PC-9 (cell line): ENCODE measurements around the gene ALDOA. TPM values are rescaled to one million over a fixed set of nuclear protein-coding genes. Genes with fewer than 3 reads are reported as not detected.

Experiments
- BruUV-seq: library from RNA; stranded (reverse); fragments of 400-500 nt; replicated peaks from 2 replicates; lab custom pipeline; 2021; lab: Mats Ljungman, UMichigan
- CTCF ChIA-PET: fragments of 300-600 bp; sonication (Branson Sonifier 250); formaldehyde crosslinking; loops from one replicate; lab custom pipeline; 2022; ENCODE audit warnings: antibody characterized with exemption; lab: Charles Lee
- POLR2A ChIA-PET: fragments of 300-600 bp; sonication (Branson Sonifier 250); formaldehyde crosslinking; loops from one replicate; lab custom pipeline; 2022; ENCODE audit warnings: antibody characterized with exemption; ENCODE audit not compliant: unreplicated experiment; lab: Charles Lee
- DNase-seq, 2 experiments: peaks; one replicate each; pipeline versions ENCODE4 v3.0.0 to v3.0.0-alpha.2; 2015 to 2022; ENCODE audit warnings: mixed read lengths in 1 of 2
- H2AFZ ChIP-seq: fragments of 200-600 bp; sonication (generic); 2 replicates; pipeline ENCODE4 v1.8.1; 2017; ENCODE audit warnings: antibody characterized with exemption
- H3F3A ChIP-seq: fragments of 200-600 bp; sonication (generic); 2 replicates; pipeline ENCODE4 v1.8.1; 2017; ENCODE audit warnings: antibody characterized with exemption, mild to moderate bottlenecking, low read depth; ENCODE audit not compliant: insufficient read depth
- H3K27ac ChIP-seq: fragments of 200-600 bp; sonication (generic); 2 replicates; pipeline ENCODE4 v1.6.1; 2016; ENCODE audit warnings: mixed run types
- H3K27me3 ChIP-seq: fragments of 200-600 bp; sonication (generic); 2 replicates; pipeline ENCODE4 v1.6.1; 2016; ENCODE audit warnings: low read depth, mixed run types; ENCODE audit not compliant: insufficient read depth
- H3K36me3 ChIP-seq: fragments of 200-600 bp; sonication (generic); 2 replicates; pipeline ENCODE4 v1.6.1; 2016; ENCODE audit warnings: low read depth, mixed run types
- H3K4me1 ChIP-seq: fragments of 200-600 bp; sonication (generic); replicated peaks from 2 replicates; pipeline ENCODE4 v1.6.1; 2016; ENCODE audit warnings: mixed run types; ENCODE audit not compliant: insufficient read depth
- H3K4me2 ChIP-seq: fragments of 200-600 bp; sonication (generic); 2 replicates; pipeline ENCODE4 v1.6.1; 2017; ENCODE audit warnings: mixed run types
- H3K4me3 ChIP-seq: fragments of 200-600 bp; sonication (generic); 2 replicates; pipeline ENCODE4 v1.6.1; 2016; ENCODE audit warnings: mixed run types
- H3K79me2 ChIP-seq: fragments of 200-600 bp; sonication (generic); 2 replicates; pipeline ENCODE4 v1.6.1; 2017; ENCODE audit warnings: low read depth, mixed run types
- H3K9me2 ChIP-seq: fragments of 200-600 bp; sonication (generic); 2 replicates; pipeline ENCODE4 v1.8.1; 2017; ENCODE audit warnings: mild to moderate bottlenecking; ENCODE audit not compliant: insufficient read depth
- H3K9me3 ChIP-seq: fragments of 200-600 bp; sonication (generic); 2 replicates; pipeline ENCODE4 v1.8.1; 2016; ENCODE audit warnings: low read depth; ENCODE audit not compliant: insufficient read depth
- H4K20me1 ChIP-seq: fragments of 200-600 bp; sonication (generic); 2 replicates; pipeline ENCODE4 v1.8.1; 2017; ENCODE audit not compliant: insufficient read depth
- CTCF ChIP-seq: fragments of 200-600 bp; sonication (generic); conservative IDR thresholded peaks from 2 replicates; pipeline ENCODE4 v1.6.1; 2017; ENCODE audit warnings: mixed run types, antibody characterized with exemption, mild to moderate bottlenecking, moderate library complexity
- EZH2 ChIP-seq: fragments of 200-600 bp; sonication (generic); IDR thresholded peaks from 2 replicates; pipeline ENCODE4 v1.8.0; 2017; ENCODE audit warnings: antibody characterized with exemption, low read depth
- intact Hi-C: fragments of 100-400 bp; cut with micrococcal nuclease; formaldehyde crosslinking; loops from one replicate; pipeline ENCODE4 v1.10.0; 2022; ENCODE audit not compliant: unreplicated experiment
- total RNA-seq: library from RNA; stranded (reverse); gene quantifications from 2 replicates; pipeline ENCODE4 v1.2.3, GENCODE V29; 2021

The ALDOA gene
- total RNA-seq, 1 experiment from 2014 or later = 3,090 TPM

- ChIA-PET POLR2A (interaction anchor here (0.6 kb wide), 1 partner anchor 22 kb away, joined by 4 read pairs; no protein-coding TSS in a partner anchor), CTCF (no interaction called here)
- TF ChIP-seq EZH2 (no peak), CTCF (no peak)
- no peaks in the 10 kb centered on the region for H3K9me3 ChIP-seq
- peaks cover 91% of the 10 kb centered on the region for H3F3A ChIP-seq
- H4K20me1 ChIP-seq = peaks cover 60% of the 10 kb centered on the region
- no peak overlapping the region for H2AFZ ChIP-seq
- H3K27me3 ChIP-seq = no peaks in the 10 kb centered on the region
- no peak overlapping the region for H3K4me3 ChIP-seq
- peaks cover 51% of the 10 kb centered on the region for H3K36me3 ChIP-seq
- H3K79me2 ChIP-seq = peaks cover 60% of the 10 kb centered on the region
- H3K4me1 ChIP-seq = peaks cover 26% of the 10 kb centered on the region
- intact Hi-C loops = no loop called here
- H3K4me2 ChIP-seq = no peak overlapping the region
- peak overlapping the region; percentile 22 for H3K27ac ChIP-seq
- H3K9me2 ChIP-seq = no peaks in the 10 kb centered on the region
- DNase-seq = no peak
- no TSS peak for BruUV-seq
Measured at GRCh38 chr16:30070490-30070889, 4.9 kb downstream of the ALDOA start.

- no peaks in the 10 kb centered on the region for H3K9me2 ChIP-seq
- ChIA-PET CTCF (interaction anchor here (1.1 kb wide), 1 partner anchor 16 kb away, joined by 3 read pairs; the partner anchor contains the start of gene TBX6), POLR2A (interaction anchor here (0.6 to 0.9 kb wide), 5 partner anchors 14 to 483 kb away, joined by 3 to 6 read pairs (median 4); no protein-coding TSS in a partner anchor)
- H3K79me2 ChIP-seq = peaks cover 55% of the 10 kb centered on the region
- H3K4me1 ChIP-seq = peaks cover 23% of the 10 kb centered on the region
- BruUV-seq = TSS peak; percentile 95
- H3K9me3 ChIP-seq = no peaks in the 10 kb centered on the region
- peaks cover 45% of the 10 kb centered on the region for H4K20me1 ChIP-seq
- H3K4me2 ChIP-seq = peak within 1 kb of the TSS; percentile 93
- peak; percentile 84 to 94 for DNase-seq
- intact Hi-C loops = no loop called here
- H3K4me3 ChIP-seq = peak within 1 kb of the TSS; percentile 87
- H3K27ac ChIP-seq = peak within 1 kb of the TSS; percentile 79
- H2AFZ ChIP-seq = peak within 1 kb of the TSS; percentile 69
- peaks cover 43% of the 10 kb centered on the region for H3K36me3 ChIP-seq
- peaks cover 60% of the 10 kb centered on the region for H3F3A ChIP-seq
- no peaks in the 10 kb centered on the region for H3K27me3 ChIP-seq
- no peak for TF ChIP-seq CTCF
- no peak for TF ChIP-seq EZH2
Measured at GRCh38 chr16:30075503-30076275, 10.1 kb downstream of the ALDOA start, which contains the start of gene PPP4C. TSS of gene PPP4C (plus strand) at chr16:30075994. CDS start at chr16:30076378, 384 bp downstream.

GRCh38 chr16:30076276-30076791, 10.8 kb downstream of the ALDOA start:
- peaks cover 57% of the 10 kb centered on the region for H3K79me2 ChIP-seq
- peaks cover 43% of the 10 kb centered on the region for H3K36me3 ChIP-seq
- peaks cover 56% of the 10 kb centered on the region for H3F3A ChIP-seq
- no peaks in the 10 kb centered on the region for H3K9me2 ChIP-seq
- no peaks in the 10 kb centered on the region for H3K27me3 ChIP-seq
- H4K20me1 ChIP-seq = peaks cover 40% of the 10 kb centered on the region
- TF ChIP-seq CTCF (no peak), EZH2 (no peak)
- H3K4me3 ChIP-seq = peak overlapping the region; percentile 87
- H3K4me1 ChIP-seq = peaks cover 23% of the 10 kb centered on the region
- BruUV-seq = no TSS peak
- ChIA-PET CTCF (interaction anchor here (0.6 kb wide), 1 partner anchor 29 kb away, joined by 3 read pairs; no protein-coding TSS in a partner anchor), POLR2A (interaction anchor here (0.6 to 0.9 kb wide), 3 partner anchors 14 to 483 kb away, joined by 3 to 4 read pairs (median 3); no protein-coding TSS in a partner anchor)
- DNase-seq = no peak
- intact Hi-C loops = no loop called here
- peak overlapping the region; percentile 69 for H2AFZ ChIP-seq
- H3K27ac ChIP-seq = peak overlapping the region; percentile 79
- H3K9me3 ChIP-seq = no peaks in the 10 kb centered on the region
- peak overlapping the region; percentile 93 for H3K4me2 ChIP-seq
